ENCODE measurements around the gene DTNB.

DTNB gene

GRCh38 chr2:25375989-25376545, 297.3 kb downstream of the DTNB start:
- Histone ChIP-seq H3K27me3 (ENCODE audit: control insufficient read depth, insufficient read depth, low read length) (no peaks in the 10 kb centered on the region), H3K4me1 (ENCODE audit: control insufficient read depth, insufficient read depth, low read length) (peaks cover 7% of the 10 kb centered on the region), H3K4me3 (ENCODE audit: low read length) (peak overlapping the region; percentile 54), H3K27ac (ENCODE audit: low read depth, low read length) (no peak overlapping the region), H3K36me3 (ENCODE audit: control insufficient read depth, insufficient read depth, low read length) (no peaks in the 10 kb centered on the region), H3K9ac (ENCODE audit: low read length) (no peak overlapping the region)

DNA sequence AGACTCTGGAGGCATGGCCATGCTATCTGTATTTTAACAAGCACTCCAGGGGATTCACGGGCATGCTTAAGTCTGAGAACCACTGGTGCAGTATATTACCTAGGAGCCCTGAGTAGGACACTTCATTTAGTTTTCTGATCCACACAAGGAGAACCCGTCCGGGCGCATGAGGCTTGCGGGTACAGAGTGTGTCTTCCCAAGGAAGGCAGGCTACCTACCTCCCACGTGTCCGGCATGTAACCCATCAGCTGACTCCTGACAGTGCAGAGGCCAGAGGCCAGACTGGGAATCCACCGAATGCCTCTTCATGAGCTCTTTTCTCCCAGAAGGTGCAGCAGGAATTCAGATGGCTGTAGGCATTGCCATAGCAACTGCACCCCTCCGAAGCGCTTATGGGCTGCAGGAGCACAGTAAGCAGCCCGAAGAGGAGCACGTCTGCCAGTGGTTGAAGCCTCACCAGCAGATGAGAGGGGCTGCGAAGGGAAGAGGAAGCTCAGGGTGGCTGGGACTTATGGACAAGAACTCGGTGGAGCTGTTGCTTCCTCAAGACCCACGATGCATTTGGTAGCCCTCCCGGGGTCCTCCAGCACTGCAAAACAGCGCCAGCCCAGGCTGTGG, 297.9 kb downstream of the DTNB start:
- H3K4me1 ChIP-seq (ENCODE audit: control insufficient read depth, insufficient read depth, low read length): peaks cover 7% of the 10 kb centered on the region
- no peak overlapping the region for H3K9ac ChIP-seq (ENCODE audit: low read length)
- H3K27ac ChIP-seq (ENCODE audit: low read depth, low read length): no peak overlapping the region
- H3K36me3 ChIP-seq (ENCODE audit: control insufficient read depth, insufficient read depth, low read length): no peaks in the 10 kb centered on the region
- no peaks in the 10 kb centered on the region for H3K27me3 ChIP-seq (ENCODE audit: control insufficient read depth, insufficient read depth, low read length)
- no peak overlapping the region for H3K4me3 ChIP-seq (ENCODE audit: low read length)

- H3K9ac ChIP-seq (ENCODE audit: low read length): no peak overlapping the region
Observed at GRCh38 chr2:25374827-25375226, 298.6 kb downstream of the DTNB start.

GRCh38 chr2:25374411-25374810, 299.0 kb downstream of the DTNB start:
- no peak overlapping the region for H3K4me3 ChIP-seq (ENCODE audit: low read length)
- H3K27me3 ChIP-seq (ENCODE audit: control insufficient read depth, insufficient read depth, low read length): no peaks in the 10 kb centered on the region
- H3K36me3 ChIP-seq (ENCODE audit: control insufficient read depth, insufficient read depth, low read length): no peaks in the 10 kb centered on the region
- no peak overlapping the region for H3K27ac ChIP-seq (ENCODE audit: low read depth, low read length)
- no peak overlapping the region for H3K9ac ChIP-seq (ENCODE audit: low read length)
- H3K4me1 ChIP-seq (ENCODE audit: control insufficient read depth, insufficient read depth, low read length): peaks cover 7% of the 10 kb centered on the region

More at GRCh38 chr2:25374827-25375226, 298.6 kb downstream of the DTNB start:
- Histone ChIP-seq H3K36me3 (ENCODE audit: control insufficient read depth, insufficient read depth, low read length) (no peaks in the 10 kb centered on the region), H3K4me3 (ENCODE audit: low read length) (no peak overlapping the region), H3K27ac (ENCODE audit: low read depth, low read length) (no peak overlapping the region), H3K4me1 (ENCODE audit: control insufficient read depth, insufficient read depth, low read length) (peaks cover 7% of the 10 kb centered on the region), H3K27me3 (ENCODE audit: control insufficient read depth, insufficient read depth, low read length) (no peaks in the 10 kb centered on the region)

DNA sequence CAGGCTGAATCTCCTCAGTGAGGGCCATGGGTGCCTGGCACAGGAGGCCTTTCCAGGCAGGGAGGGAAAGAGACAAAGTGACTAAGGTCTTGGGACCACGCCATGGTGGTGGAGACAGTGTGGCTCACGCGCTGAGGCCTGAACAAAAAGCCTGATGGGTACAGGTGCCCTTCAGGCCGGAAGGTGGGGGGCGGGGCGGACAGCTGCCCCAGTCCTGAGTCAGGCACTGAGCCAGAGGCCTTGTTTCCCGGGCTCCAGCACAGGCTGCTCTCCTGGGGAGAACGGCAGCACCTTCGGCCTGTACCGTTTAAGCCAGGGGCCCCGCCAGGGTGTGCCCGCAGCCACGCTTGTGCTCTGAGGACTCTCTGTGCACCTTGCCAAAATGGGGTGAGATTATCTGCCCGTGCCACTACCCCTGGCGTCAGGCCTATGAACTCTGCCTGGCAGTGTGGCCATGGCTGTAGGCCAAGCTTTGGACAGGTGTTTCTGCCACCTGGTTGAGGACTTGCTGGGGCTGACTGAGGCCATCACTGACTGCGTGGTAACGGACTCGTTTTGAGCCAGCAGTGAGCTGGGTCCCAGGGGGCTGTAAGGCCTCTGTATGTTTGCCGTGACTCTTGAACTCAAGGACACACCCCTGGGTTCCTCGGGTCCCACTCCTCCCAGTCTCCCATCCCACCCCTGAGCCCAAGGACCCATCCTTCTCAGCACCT, 300.0 kb downstream of the DTNB start:
- Histone ChIP-seq H3K27ac (ENCODE audit: low read depth, low read length) (no peak overlapping the region), H3K4me3 (ENCODE audit: low read length) (no peak overlapping the region), H3K9ac (ENCODE audit: low read length) (no peak overlapping the region), H3K4me1 (ENCODE audit: control insufficient read depth, insufficient read depth, low read length) (peaks cover 7% of the 10 kb centered on the region), H3K36me3 (ENCODE audit: control insufficient read depth, insufficient read depth, low read length) (no peaks in the 10 kb centered on the region), H3K27me3 (ENCODE audit: control insufficient read depth, insufficient read depth, low read length) (no peaks in the 10 kb centered on the region)

- H3K27me3 ChIP-seq (ENCODE audit: control insufficient read depth, insufficient read depth, low read length): no peaks in the 10 kb centered on the region
- H3K4me3 ChIP-seq (ENCODE audit: low read length): no peak overlapping the region
- H3K4me1 ChIP-seq (ENCODE audit: control insufficient read depth, insufficient read depth, low read length): peaks cover 7% of the 10 kb centered on the region
- H3K9ac ChIP-seq (ENCODE audit: low read length): no peak overlapping the region
- H3K36me3 ChIP-seq (ENCODE audit: control insufficient read depth, insufficient read depth, low read length): no peaks in the 10 kb centered on the region
- no peak overlapping the region for H3K27ac ChIP-seq (ENCODE audit: low read depth, low read length)
Observed at GRCh38 chr2:25372405-25373268, 300.7 kb downstream of the DTNB start.

DNA sequence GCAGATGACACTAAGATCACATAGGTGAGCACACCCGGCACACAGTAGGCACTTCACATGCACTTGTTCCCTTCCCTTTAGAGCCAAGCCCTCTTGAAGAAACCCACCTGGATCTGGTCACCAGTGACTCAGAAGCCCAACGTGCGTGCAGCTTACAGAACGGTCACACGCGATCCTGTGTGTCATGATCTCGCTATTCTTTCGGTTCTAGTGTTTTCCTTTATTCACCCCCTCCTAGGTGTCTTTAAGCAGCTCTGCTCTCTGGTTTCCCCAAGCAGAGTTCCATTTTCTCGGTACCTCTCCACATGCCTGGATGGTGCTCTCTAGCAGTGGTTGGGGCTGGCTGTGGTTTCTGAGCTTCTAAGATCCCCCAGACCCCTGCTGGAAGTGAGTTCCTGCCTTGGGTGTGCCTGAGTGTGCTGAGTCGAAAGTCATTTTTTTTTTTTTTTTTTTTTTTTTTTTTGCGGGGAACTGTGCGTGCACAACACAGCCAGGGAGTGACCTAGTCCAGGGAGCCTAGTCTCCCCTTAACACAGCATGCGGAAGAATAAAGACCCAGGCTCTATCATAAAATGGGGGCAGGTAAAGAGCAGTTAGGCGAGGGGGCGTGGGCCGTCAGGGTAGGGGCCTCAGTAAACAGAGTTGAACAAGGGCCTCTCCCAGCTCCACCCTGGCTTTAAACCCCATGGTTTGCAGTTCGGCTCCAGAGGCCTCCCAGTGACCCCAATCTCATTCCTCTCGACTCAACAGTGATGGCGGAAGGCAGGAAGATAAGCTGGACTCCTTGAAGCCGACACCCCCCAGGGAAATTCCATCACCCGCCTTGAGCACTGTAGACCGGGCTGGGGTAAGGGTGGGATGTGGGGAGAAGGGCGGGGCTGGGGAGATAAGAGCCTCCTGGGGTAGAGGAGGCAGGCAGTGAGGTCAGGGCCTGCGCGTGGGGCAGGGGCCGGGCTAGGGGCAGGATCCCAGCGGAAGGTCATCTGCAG, 301.8 kb downstream of the DTNB start:
- Histone ChIP-seq H3K9ac (ENCODE audit: low read length) (no peak overlapping the region), H3K4me3 (ENCODE audit: low read length) (no peak overlapping the region), H3K36me3 (ENCODE audit: control insufficient read depth, insufficient read depth, low read length) (no peaks in the 10 kb centered on the region), H3K4me1 (ENCODE audit: control insufficient read depth, insufficient read depth, low read length) (no peaks in the 10 kb centered on the region), H3K27me3 (ENCODE audit: control insufficient read depth, insufficient read depth, low read length) (no peaks in the 10 kb centered on the region), H3K27ac (ENCODE audit: low read depth, low read length) (no peak overlapping the region)

- Histone ChIP-seq H3K9ac (ENCODE audit: low read length) (no peak overlapping the region), H3K4me1 (ENCODE audit: control insufficient read depth, insufficient read depth, low read length) (no peaks in the 10 kb centered on the region), H3K4me3 (ENCODE audit: low read length) (no peak overlapping the region), H3K27ac (ENCODE audit: low read depth, low read length) (no peak overlapping the region), H3K36me3 (ENCODE audit: control insufficient read depth, insufficient read depth, low read length) (no peaks in the 10 kb centered on the region), H3K27me3 (ENCODE audit: control insufficient read depth, insufficient read depth, low read length) (no peaks in the 10 kb centered on the region)
Observed at GRCh38 chr2:25369876-25370275, 303.5 kb downstream of the DTNB start.

DNA sequence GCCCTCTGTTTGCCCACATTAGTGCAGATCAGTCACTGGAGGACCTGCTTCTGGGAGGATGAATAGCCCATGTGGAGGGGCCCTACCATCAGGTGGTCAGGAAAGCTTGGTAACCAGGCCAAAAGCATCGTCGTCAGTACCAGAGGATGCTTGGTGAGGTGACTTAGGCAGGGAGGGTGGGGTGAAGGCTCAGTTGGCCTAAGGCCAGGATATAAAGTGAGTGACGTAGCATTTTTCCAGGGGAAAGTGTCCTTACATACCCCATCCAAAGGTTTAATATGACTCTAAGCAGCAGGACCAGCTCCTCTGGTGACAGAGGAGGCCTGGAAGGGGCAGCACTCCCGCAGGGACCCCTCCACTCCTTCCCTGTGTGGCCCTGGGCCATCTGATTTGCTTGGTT, 303.9 kb downstream of the DTNB start:
- H3K4me3 ChIP-seq (ENCODE audit: low read length): no peak overlapping the region
- no peak overlapping the region for H3K27ac ChIP-seq (ENCODE audit: low read depth, low read length)
- no peaks in the 10 kb centered on the region for H3K4me1 ChIP-seq (ENCODE audit: control insufficient read depth, insufficient read depth, low read length)
- H3K9ac ChIP-seq (ENCODE audit: low read length): no peak overlapping the region
- H3K27me3 ChIP-seq (ENCODE audit: control insufficient read depth, insufficient read depth, low read length): no peaks in the 10 kb centered on the region
- H3K36me3 ChIP-seq (ENCODE audit: control insufficient read depth, insufficient read depth, low read length): no peaks in the 10 kb centered on the region

GRCh38 chr2:25368660-25369059, 304.7 kb downstream of the DTNB start:
- Histone ChIP-seq H3K9ac (ENCODE audit: low read length) (no peak overlapping the region), H3K4me3 (ENCODE audit: low read length) (no peak overlapping the region), H3K27me3 (ENCODE audit: control insufficient read depth, insufficient read depth, low read length) (no peaks in the 10 kb centered on the region), H3K4me1 (ENCODE audit: control insufficient read depth, insufficient read depth, low read length) (no peaks in the 10 kb centered on the region), H3K27ac (ENCODE audit: low read depth, low read length) (no peak overlapping the region), H3K36me3 (ENCODE audit: control insufficient read depth, insufficient read depth, low read length) (no peaks in the 10 kb centered on the region)

GRCh38 chr2:25367296-25367695, 306.1 kb downstream of the DTNB start:
- Histone ChIP-seq H3K9ac (ENCODE audit: low read length) (no peak overlapping the region), H3K27me3 (ENCODE audit: control insufficient read depth, insufficient read depth, low read length) (no peaks in the 10 kb centered on the region), H3K4me3 (ENCODE audit: low read length) (no peak overlapping the region), H3K4me1 (ENCODE audit: control insufficient read depth, insufficient read depth, low read length) (no peaks in the 10 kb centered on the region), H3K27ac (ENCODE audit: low read depth, low read length) (no peak overlapping the region), H3K36me3 (ENCODE audit: control insufficient read depth, insufficient read depth, low read length) (no peaks in the 10 kb centered on the region)

All from rectal smooth muscle tissue (tissue), 1 donor.